ENCODE data around the gene KCNQ1OT1.

The KCNQ1OT1 gene

GRCh38 chr11:2571598-2572281, 128.1 kb downstream of the KCNQ1OT1 start:
- Histone ChIP-seq H3K9me3 (ENCODE audit: control insufficient read depth in 1 of 2, low read length in 2 of 2) (no peaks in the 10 kb centered on the region), H3K27me3 (ENCODE audit: low read depth, low read length) (no peaks in the 10 kb centered on the region), H3K27ac (ENCODE audit: low read length) (no peak overlapping the region), H3K4me3 (ENCODE audit: low read depth in 1 of 2, low read length in 2 of 2) (no peak overlapping the region), H3K4me1 (ENCODE audit: control insufficient read depth in 1 of 2, insufficient read depth in 2 of 2, low read length in 2 of 2) (no peaks in the 10 kb centered on the region), H3K36me3 (ENCODE audit: control insufficient read depth in 1 of 2, insufficient read depth in 2 of 2, low read length in 2 of 2) (no peaks in the 10 kb centered on the region)

DNA sequence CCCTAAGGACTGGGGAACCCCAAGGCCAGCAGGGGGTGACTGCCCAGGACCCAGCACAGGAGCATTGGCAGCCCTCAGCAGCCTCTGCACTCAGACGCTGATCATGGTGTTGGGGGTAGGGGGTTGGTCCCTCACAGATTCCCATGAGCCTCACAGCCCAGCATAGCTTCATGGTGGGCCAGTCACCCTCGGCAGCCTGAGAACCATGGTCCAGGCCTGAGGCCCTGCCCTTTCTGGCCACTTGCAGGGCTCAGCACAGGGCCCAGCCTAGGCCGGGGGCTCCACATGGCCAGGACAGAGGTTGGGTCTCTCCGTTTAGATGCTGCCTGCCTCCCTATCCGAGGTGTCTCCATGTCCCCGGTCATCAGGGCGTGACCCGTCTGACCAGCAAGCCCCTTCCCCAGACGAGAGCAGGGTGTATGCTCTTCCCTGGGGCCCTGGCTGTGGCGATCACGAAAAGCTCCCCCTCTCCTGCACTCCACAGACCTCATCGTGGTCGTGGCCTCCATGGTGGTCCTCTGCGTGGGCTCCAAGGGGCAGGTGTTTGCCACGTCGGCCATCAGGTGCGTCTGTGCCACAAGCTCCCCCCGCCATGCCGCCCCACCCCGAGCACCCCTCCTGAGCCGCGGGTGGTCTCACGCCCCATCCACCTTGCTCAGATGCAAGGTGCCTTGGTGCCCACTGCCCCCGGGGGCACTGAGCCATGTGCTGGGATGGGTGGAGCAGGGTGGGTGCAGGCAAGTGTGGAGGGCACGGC, 128.8 kb downstream of the KCNQ1OT1 start:
- Histone ChIP-seq H3K27ac (ENCODE audit: low read length) (no peak overlapping the region), H3K4me3 (ENCODE audit: low read depth in 1 of 2, low read length in 2 of 2) (no peak overlapping the region), H3K36me3 (ENCODE audit: control insufficient read depth in 1 of 2, insufficient read depth in 2 of 2, low read length in 2 of 2) (no peaks in the 10 kb centered on the region), H3K4me1 (ENCODE audit: control insufficient read depth in 1 of 2, insufficient read depth in 2 of 2, low read length in 2 of 2) (no peaks in the 10 kb centered on the region), H3K27me3 (ENCODE audit: low read depth, low read length) (no peaks in the 10 kb centered on the region), H3K9me3 (ENCODE audit: control insufficient read depth in 1 of 2, low read length in 2 of 2) (no peaks in the 10 kb centered on the region)

DNA sequence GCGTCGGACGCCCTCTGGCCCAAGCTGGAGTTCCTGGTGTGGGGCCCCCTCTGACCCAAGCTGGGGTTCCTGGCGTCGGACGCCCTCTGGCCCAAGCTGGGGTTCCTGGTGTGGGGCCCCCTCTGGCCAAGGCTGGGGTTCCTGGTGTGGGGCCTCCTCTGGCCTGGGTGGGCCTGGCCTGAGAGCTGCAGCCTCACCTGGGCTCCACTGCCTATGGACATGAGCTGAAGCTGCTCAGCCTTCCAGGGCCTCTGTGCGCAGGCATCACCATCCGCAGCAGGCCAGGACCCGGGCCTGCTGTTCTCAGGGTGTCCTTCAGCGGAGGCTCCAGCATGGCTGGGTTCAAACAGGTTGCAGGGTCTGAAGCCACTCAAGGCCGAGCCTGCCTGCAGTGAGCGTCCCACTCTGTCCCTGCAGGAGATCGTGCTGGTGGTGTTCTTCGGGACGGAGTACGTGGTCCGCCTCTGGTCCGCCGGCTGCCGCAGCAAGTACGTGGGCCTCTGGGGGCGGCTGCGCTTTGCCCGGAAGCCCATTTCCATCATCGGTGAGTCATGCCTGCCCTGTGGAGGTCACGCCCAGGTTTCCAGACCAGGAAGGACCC, 129.5 kb downstream of the KCNQ1OT1 start:
- no peak overlapping the region for H3K4me3 ChIP-seq (ENCODE audit: low read depth in 1 of 2, low read length in 2 of 2)
- H3K27ac ChIP-seq (ENCODE audit: low read length), result no peak overlapping the region
- H3K36me3 ChIP-seq (ENCODE audit: control insufficient read depth in 1 of 2, insufficient read depth in 2 of 2, low read length in 2 of 2), result no peaks in the 10 kb centered on the region
- no peaks in the 10 kb centered on the region for H3K9me3 ChIP-seq (ENCODE audit: control insufficient read depth in 1 of 2, low read length in 2 of 2)
- no peaks in the 10 kb centered on the region for H3K27me3 ChIP-seq (ENCODE audit: low read depth, low read length)
- no peaks in the 10 kb centered on the region for H3K4me1 ChIP-seq (ENCODE audit: control insufficient read depth in 1 of 2, insufficient read depth in 2 of 2, low read length in 2 of 2)

DNA sequence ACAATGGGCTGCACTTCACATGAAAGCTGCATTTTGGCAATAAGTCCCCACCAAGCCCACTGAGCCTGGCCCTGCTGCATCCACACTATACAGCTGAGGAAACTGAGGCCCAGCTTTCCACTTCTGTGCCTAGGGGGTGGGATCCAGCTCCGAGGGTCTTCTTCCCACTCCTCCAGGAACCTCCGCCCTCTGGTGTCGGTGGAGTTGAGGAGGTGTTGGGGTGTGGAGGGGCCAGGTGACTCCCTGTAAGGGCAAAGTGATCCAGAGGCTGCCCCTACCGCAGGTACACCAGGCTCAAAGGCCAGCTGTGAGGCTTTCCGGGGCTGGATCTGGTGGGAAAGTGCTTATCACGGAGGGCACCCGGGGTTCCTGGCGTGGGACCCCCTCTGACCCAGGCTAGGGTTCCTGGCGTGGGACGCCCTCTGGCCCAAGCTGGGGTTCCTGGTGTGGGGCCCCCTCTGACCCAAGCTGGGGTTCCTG, 130.0 kb downstream of the KCNQ1OT1 start:
- Histone ChIP-seq H3K4me1 (ENCODE audit: control insufficient read depth in 1 of 2, insufficient read depth in 2 of 2, low read length in 2 of 2) (no peaks in the 10 kb centered on the region), H3K27me3 (ENCODE audit: low read depth, low read length) (no peaks in the 10 kb centered on the region), H3K9me3 (ENCODE audit: control insufficient read depth in 1 of 2, low read length in 2 of 2) (no peaks in the 10 kb centered on the region), H3K36me3 (ENCODE audit: control insufficient read depth in 1 of 2, insufficient read depth in 2 of 2, low read length in 2 of 2) (no peaks in the 10 kb centered on the region), H3K27ac (ENCODE audit: low read length) (no peak overlapping the region), H3K4me3 (ENCODE audit: low read depth in 1 of 2, low read length in 2 of 2) (no peak overlapping the region)

GRCh38 chr11:2569321-2569721, 130.5 kb downstream of the KCNQ1OT1 start:
- Histone ChIP-seq H3K27me3 (ENCODE audit: low read depth, low read length) (no peaks in the 10 kb centered on the region), H3K36me3 (ENCODE audit: control insufficient read depth in 1 of 2, insufficient read depth in 2 of 2, low read length in 2 of 2) (no peaks in the 10 kb centered on the region), H3K4me1 (ENCODE audit: control insufficient read depth in 1 of 2, insufficient read depth in 2 of 2, low read length in 2 of 2) (no peaks in the 10 kb centered on the region), H3K9me3 (ENCODE audit: control insufficient read depth in 1 of 2, low read length in 2 of 2) (no peaks in the 10 kb centered on the region), H3K27ac (ENCODE audit: low read length) (no peak overlapping the region), H3K4me3 (ENCODE audit: low read depth in 1 of 2, low read length in 2 of 2) (no peak overlapping the region)

DNA sequence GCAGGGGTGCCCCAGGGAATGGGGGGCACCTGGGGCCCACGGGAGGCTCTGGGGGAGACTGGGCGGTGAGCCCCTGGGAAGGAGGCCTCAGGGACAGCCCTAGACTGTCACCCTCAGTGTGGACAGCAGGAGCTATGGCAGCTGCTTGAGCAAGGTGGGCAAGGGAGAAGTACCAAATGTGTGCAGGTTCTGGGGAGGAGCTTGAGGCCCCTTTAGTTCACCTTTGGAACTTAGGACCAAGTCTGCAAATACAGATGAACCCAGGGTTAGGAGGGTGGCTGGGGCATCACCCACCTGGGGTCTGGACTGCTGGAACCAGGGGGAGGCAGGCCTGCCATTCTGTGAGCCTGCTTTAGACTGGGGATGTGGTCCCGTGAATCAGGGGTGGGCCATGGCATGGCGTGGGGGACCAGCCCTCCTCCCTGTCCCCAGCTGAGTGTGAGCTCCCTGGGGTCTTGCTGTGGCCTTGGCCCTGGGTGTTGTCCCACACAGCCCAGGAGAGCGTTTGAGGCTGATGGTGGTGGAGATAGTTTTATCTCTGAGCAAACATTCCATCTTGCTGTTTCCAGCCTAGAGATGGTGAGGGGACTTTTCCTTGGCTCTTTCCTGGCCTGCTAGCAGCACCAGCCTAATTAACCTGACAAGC, 132.6 kb downstream of the KCNQ1OT1 start:
- Histone ChIP-seq H3K27ac (ENCODE audit: low read length) (no peak overlapping the region), H3K27me3 (ENCODE audit: low read depth, low read length) (no peaks in the 10 kb centered on the region), H3K4me1 (ENCODE audit: control insufficient read depth in 1 of 2, insufficient read depth in 2 of 2, low read length in 2 of 2) (no peaks in the 10 kb centered on the region)

GRCh38 chr11:2566223-2567025, 133.4 kb downstream of the KCNQ1OT1 start:
- Histone ChIP-seq H3K36me3 (ENCODE audit: control insufficient read depth in 1 of 2, insufficient read depth in 2 of 2, low read length in 2 of 2) (no peaks in the 10 kb centered on the region), H3K27me3 (ENCODE audit: low read depth, low read length) (no peaks in the 10 kb centered on the region), H3K9me3 (ENCODE audit: control insufficient read depth in 1 of 2, low read length in 2 of 2) (no peaks in the 10 kb centered on the region), H3K4me3 (ENCODE audit: low read depth in 1 of 2, low read length in 2 of 2) (no peak overlapping the region), H3K27ac (ENCODE audit: low read length) (no peak overlapping the region), H3K4me1 (ENCODE audit: control insufficient read depth in 1 of 2, insufficient read depth in 2 of 2, low read length in 2 of 2) (no peaks in the 10 kb centered on the region)

More for the DNA sequence above, 132.6 kb downstream of the KCNQ1OT1 start:
- Histone ChIP-seq H3K4me3 (ENCODE audit: low read depth in 1 of 2, low read length in 2 of 2) (no peak overlapping the region), H3K36me3 (ENCODE audit: control insufficient read depth in 1 of 2, insufficient read depth in 2 of 2, low read length in 2 of 2) (no peaks in the 10 kb centered on the region), H3K9me3 (ENCODE audit: control insufficient read depth in 1 of 2, low read length in 2 of 2) (no peaks in the 10 kb centered on the region)

DNA sequence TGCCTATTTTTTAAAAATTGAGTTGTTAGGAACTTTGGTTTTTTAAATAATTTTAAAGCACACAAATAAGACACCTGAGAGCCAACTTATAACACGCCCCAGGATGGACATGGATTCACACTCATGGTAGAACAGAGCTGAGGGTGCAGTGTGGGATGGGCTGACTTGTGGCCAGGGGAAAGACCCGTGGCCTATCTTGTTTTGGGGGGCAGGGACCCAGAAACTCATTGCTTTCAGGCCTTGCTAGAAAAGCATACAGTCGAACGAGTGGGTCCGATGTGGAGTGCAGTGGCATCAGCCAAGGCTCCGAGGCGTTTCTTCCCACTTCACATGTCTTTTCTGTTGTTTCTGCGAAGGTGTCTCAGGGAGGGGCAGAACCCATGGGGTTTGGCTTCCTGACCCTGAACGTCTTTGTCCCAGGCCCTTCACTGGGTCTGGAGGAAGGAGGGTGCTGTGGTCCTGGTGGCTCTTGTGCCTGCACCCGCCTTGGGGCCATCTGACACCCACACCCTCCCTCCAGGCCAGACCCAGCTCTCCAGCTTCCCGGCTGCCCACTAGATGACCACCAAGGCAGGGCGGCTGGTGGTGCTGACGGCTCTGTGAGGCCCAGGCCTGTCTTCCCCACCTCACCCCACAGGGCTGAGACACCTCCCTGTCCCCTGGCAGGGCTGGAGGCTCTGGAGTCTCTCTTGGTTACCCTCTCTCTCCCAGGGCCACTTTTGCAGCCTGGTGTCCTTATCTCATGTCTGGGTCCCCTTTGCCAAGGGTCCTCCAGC, 134.2 kb downstream of the KCNQ1OT1 start:
- Histone ChIP-seq H3K4me1 (ENCODE audit: control insufficient read depth in 1 of 2, insufficient read depth in 2 of 2, low read length in 2 of 2) (no peaks in the 10 kb centered on the region), H3K36me3 (ENCODE audit: control insufficient read depth in 1 of 2, insufficient read depth in 2 of 2, low read length in 2 of 2) (no peaks in the 10 kb centered on the region), H3K9me3 (ENCODE audit: control insufficient read depth in 1 of 2, low read length in 2 of 2) (no peaks in the 10 kb centered on the region), H3K27me3 (ENCODE audit: low read depth, low read length) (no peaks in the 10 kb centered on the region), H3K27ac (ENCODE audit: low read length) (no peak overlapping the region), H3K4me3 (ENCODE audit: low read depth in 1 of 2, low read length in 2 of 2) (no peak overlapping the region)

DNA sequence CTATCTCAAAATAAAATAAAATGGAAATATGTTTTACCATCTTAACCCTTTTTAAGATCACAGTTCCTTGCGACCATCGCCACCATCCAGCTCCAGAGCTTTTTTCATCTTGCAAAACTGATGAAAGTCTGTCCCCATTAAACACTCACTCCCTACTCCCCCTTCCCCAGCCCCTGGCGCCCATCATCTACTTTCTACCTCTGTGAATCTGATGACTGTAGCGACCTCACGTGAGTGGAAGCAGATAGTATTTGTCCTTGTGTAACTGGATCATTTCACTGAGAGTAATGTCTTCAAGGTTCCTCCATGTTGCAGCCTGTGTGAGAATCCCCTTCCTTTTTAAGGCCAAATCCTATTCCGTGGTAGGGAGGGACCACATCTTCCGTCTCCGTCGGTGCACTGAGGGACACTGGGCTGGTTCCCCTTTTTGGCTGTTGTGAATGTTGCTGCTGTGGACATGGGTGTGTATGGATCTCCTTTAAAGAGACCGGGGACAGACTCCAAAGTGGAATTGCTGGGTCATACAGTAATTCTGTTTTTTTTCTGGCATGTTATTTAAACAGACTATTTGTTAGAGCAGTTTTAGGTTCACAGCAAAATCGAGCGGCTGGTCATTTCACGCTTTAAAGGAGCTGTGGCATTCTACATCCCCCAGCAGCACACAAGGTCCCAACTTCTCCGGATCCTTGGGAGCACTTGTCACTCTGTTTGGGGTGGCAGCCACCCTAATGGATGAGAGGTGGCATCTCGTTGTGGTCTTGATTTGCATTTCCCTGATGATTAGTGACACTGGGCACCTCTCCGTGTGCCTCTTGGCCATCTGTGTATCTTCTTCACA, 135.0 kb downstream of the KCNQ1OT1 start:
- no peak overlapping the region for H3K4me3 ChIP-seq (ENCODE audit: low read depth in 1 of 2, low read length in 2 of 2)
- no peaks in the 10 kb centered on the region for H3K9me3 ChIP-seq (ENCODE audit: control insufficient read depth in 1 of 2, low read length in 2 of 2)
- H3K4me1 ChIP-seq (ENCODE audit: control insufficient read depth in 1 of 2, insufficient read depth in 2 of 2, low read length in 2 of 2), result peaks cover 0 to 1% of the 10 kb centered on the region in 2 donors
- no peaks in the 10 kb centered on the region for H3K27me3 ChIP-seq (ENCODE audit: low read depth, low read length)
- H3K27ac ChIP-seq (ENCODE audit: low read length), result no peak overlapping the region
- no peaks in the 10 kb centered on the region for H3K36me3 ChIP-seq (ENCODE audit: control insufficient read depth in 1 of 2, insufficient read depth in 2 of 2, low read length in 2 of 2)
